Testis (tissue), 3 donors: Measurements from ENCODE around the gene FITM1. TPM values are rescaled to one million over a fixed set of nuclear protein-coding genes. Genes with fewer than 3 reads are reported as not detected.

Experiments used
- DNase-seq: peaks from one replicate; pipeline ENCODE4 v3.0.0-alpha.2; 2019
- H3K27ac ChIP-seq, 2 donors: fragments of 200-600 bp; sonication (generic); one replicate each; pipeline ENCODE4 v1.5.1; 2019
- H3K27me3 ChIP-seq: fragments of 200-600 bp; sonication (generic); one replicate; pipeline ENCODE4 v1.5.1; 2019
- H3K36me3 ChIP-seq: fragments of 200-600 bp; sonication (generic); one replicate; pipeline ENCODE4 v1.5.1; 2017; ENCODE audit warnings: low read depth; ENCODE audit errors: missing control alignments
- H3K4me1 ChIP-seq: fragments of 200-600 bp; sonication (generic); one replicate; pipeline ENCODE4 v1.5.1; 2019
- H3K4me3 ChIP-seq, 2 donors: fragments of 200-600 bp; sonication (generic); one replicate each; pipeline ENCODE4 v1.5.1; 2017 to 2019
- H3K9me3 ChIP-seq: fragments of 200-600 bp; sonication (generic); one replicate; pipeline ENCODE4 v1.5.1; 2017
- CTCF ChIP-seq, 3 experiments: fragments of 450-650 bp in 2 of 3; fragments of 200-600 bp in 1 of 3; sonication (generic) in 1 of 3; IDR thresholded peaks; one replicate each; pipeline ENCODE4 v1.5.1; 2016 to 2019; ENCODE audit warnings: antibody characterized with exemption in 3 of 3, mild to moderate bottlenecking in 2 of 3, moderate library complexity in 1 of 3
- POLR2A ChIP-seq: fragments of 450-650 bp; IDR thresholded peaks from one replicate; pipeline ENCODE4 v1.6.1; 2017; ENCODE audit warnings: antibody characterized with exemption, mild to moderate bottlenecking, moderate library complexity
- WGBS, 2 donors: methylation state at CpG; one replicate each; pipeline ENCODE4 v1.1.5; 2018; 5-methylcytosine and 5-hydroxymethylcytosine counted together
- intact Hi-C: fragments of 100-400 bp; cut with DNase I; formaldehyde crosslinking; loops from one replicate; pipeline ENCODE4 v1.15.1; 2023; ENCODE audit warnings: low total_unique reads
- polyA plus RNA-seq: library from polyadenylated mRNA; stranded (reverse); fragments of 350-450 nt; fragmentation: Illumina TruSeq; extraction: RNeasy Lipid Tissue Mini Kit (QIAGEN cat#74804); gene quantifications from one replicate; pipeline ENCODE4 v1.2.3, GENCODE V29; 2014; ENCODE audit warnings: low read depth, low replicate concordance; ENCODE audit not compliant: insufficient read depth
- total RNA-seq, 2 donors: library from RNA; depleted of rRNA; stranded (reverse); fragments of >200 nt; gene quantifications; one replicate each; pipeline ENCODE4 v1.2.3, GENCODE V29; 2016

FITM1 gene
- total and polyA plus RNA-seq, 3 donors from 2014 or later, result 2.2 to 3.7 (median 3.5) TPM

- 9 to 10% methylated on average over 11 to 12 of the region's 12 CpGs for WGBS, 2 donors
- H3K27me3 ChIP-seq, result no peaks in the 10 kb centered on the region
- intact Hi-C loops, result no loop called here
- H3K4me3 ChIP-seq, result peak within 1 kb of the TSS; percentile 63 to 66
- no peaks in the 10 kb centered on the region for H3K36me3 ChIP-seq
- TF ChIP-seq CTCF (IDR thresholded peaks at IDR 0.05) (peak; percentile 94 to 99 (median 98)), POLR2A (peak; percentile 25)
- no peaks in the 10 kb centered on the region for H3K9me3 ChIP-seq
- H3K4me1 ChIP-seq, result peaks cover 16% of the 10 kb centered on the region
- peak within 1 kb of the TSS; percentile 95 to 96 for H3K27ac ChIP-seq
- peak; percentile 98 for DNase-seq
These were observed 30.7 kb downstream of the FITM1 start, which contains the start of gene IRF9 for GRCh38 chr14:24160850-24161804. TSS of gene IRF9 (plus strand) at chr14:24161265. CDS start at chr14:24162145, 880 bp downstream.

- no peak for DNase-seq
- Histone ChIP-seq H3K27ac (peak overlapping the region; percentile 95 to 96), H3K27me3 (no peaks in the 10 kb centered on the region), H3K36me3 (no peaks in the 10 kb centered on the region), H3K4me1 (peaks cover 16% of the 10 kb centered on the region), H3K9me3 (no peaks in the 10 kb centered on the region), H3K4me3 (peak overlapping the region; percentile 63 to 66)
- TF ChIP-seq POLR2A, result no peak
- TF ChIP-seq CTCF (IDR thresholded peaks at IDR 0.05), result no peak
- WGBS, 2 donors, result 25 to 30% methylated on average over 8 of the region's 8 CpGs
- intact Hi-C loops, result no loop called here
These were observed 31.6 kb downstream of the FITM1 start for GRCh38 chr14:24162093-24162492.

GRCh38 chr14:24164518-24164991, 34.1 kb downstream of the FITM1 start:
- TF ChIP-seq CTCF (IDR thresholded peaks at IDR 0.05) (no peak), POLR2A (no peak)
- H3K4me3 ChIP-seq, result no peak overlapping the region
- DNase-seq, result no peak
- intact Hi-C loops, result no loop called here
- no peaks in the 10 kb centered on the region for H3K9me3 ChIP-seq
- no peaks in the 10 kb centered on the region for H3K36me3 ChIP-seq
- H3K4me1 ChIP-seq, result peaks cover 16% of the 10 kb centered on the region
- WGBS, 2 donors, result 93 to 96% methylated on average over 8 to 14 of the region's 14 CpGs
- no peaks in the 10 kb centered on the region for H3K27me3 ChIP-seq
- H3K27ac ChIP-seq, result no peak overlapping the region

GRCh38 chr14:24165785-24166184, 35.3 kb downstream of the FITM1 start:
- Histone ChIP-seq H3K4me3 (no peak overlapping the region), H3K9me3 (no peaks in the 10 kb centered on the region), H3K4me1 (peaks cover 14% of the 10 kb centered on the region), H3K27ac (no peak overlapping the region), H3K36me3 (no peaks in the 10 kb centered on the region), H3K27me3 (no peaks in the 10 kb centered on the region)
- intact Hi-C loops, result no loop called here
- TF ChIP-seq POLR2A (no peak), CTCF (IDR thresholded peaks at IDR 0.05) (no peak)
- no peak for DNase-seq
- WGBS, 2 donors, result 94 to 98% methylated on average over 5 of the region's 5 CpGs
